HG03460 (cell line): ENCODE data around the gene SHOC2.

Experiments
- ATAC-seq: cut with Tn5 transposase; IDR thresholded peaks from one replicate; pipeline ENCODE4 v1.9.1; 2021; ENCODE audit not compliant: unreplicated experiment

The SHOC2 gene

GRCh38 chr10:110979611-110980010, 60.2 kb downstream of the SHOC2 start:
- ATAC-seq, result no peak

DNA sequence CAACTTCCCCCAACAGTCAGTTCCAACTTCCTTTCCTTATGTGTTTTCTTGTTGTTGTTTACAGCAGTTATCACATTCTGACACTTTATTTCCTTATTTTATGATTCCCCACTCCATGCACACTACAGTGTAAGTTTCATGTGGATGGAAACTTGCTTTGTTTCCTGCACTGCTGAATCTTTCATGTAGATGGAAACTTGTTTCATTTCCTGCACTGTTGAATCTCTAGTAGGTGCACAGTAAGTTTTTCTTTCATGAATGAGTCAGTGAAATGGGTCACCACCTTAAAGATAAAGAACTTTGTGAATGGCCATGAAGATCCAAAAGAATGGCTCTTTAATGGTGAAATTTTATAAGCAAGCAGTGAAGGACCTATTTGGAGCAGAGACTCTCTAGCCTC, 61.4 kb downstream of the SHOC2 start:
- ATAC-seq, result no peak

- ATAC-seq, result no peak
Observed at GRCh38 chr10:110983466-110983865, 64.1 kb downstream of the SHOC2 start.

- ATAC-seq, result no peak
Observed at GRCh38 chr10:110985497-110986275, 66.3 kb downstream of the SHOC2 start.

GRCh38 chr10:110989016-110989415, 69.6 kb downstream of the SHOC2 start:
- no peak for ATAC-seq

- ATAC-seq, result no peak
Observed at GRCh38 chr10:110992006-110992800, 72.8 kb downstream of the SHOC2 start.

DNA sequence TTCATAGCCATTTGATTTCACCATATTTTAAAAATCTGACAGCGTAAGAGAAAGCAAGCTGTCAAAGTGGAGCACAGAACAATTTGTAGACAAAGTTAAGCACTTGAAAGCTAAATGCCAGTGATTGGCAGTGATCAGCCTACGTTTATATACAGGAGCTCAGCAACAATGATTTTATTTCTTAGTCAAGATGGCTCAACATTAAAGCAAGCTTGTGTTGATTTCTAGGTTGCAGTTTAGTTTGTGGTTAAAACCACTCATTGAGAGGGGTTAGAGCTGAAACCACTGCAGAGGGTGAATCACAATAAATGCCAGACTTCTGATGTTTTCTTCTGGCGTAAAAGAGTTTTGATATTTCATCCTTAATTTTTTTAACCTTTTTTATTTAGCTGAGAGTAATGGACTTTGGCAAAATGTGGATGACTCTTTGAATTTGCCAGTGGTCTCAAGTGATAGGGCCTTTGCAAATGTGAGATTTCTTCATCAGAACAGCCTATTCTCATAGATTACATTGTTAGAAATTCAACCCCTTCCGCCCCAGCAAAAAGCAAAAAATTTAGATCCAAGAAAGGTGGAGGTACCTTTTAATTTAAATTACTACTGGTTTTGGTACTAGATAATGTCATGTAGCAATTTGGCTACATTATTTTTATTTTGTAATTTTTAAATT, 73.8 kb downstream of the SHOC2 start:
- ATAC-seq, result peak; percentile 69

DNA sequence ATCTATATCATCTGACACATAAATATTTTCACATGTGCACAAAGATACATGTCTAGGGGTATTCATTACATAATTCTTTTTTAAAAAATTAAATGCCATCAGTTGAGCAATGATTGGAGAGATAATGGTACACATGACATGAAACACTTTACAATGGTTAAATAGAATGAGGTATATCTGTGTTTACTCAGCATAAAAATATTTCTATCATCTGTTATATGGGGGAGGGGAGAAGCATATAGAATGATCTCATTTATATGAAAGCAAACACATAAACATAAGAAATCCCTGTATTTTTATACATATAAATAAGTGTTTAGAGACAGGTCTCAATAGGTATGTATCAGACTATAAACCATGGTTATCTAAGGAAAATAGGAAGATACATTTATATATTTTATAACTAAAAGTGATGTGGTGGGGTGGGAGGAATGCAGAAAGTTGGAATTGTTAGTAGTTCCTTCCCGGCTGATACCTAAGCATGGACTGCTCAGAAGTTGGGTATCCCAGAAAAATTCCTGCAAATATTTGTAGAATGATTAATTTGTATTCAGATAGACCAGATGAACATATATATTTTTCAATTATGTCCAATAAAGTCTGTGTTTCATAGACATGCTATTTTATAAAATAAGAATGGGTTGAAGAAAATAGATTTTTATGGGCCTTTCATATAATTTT, 75.1 kb downstream of the SHOC2 start:
- ATAC-seq, result no peak

DNA sequence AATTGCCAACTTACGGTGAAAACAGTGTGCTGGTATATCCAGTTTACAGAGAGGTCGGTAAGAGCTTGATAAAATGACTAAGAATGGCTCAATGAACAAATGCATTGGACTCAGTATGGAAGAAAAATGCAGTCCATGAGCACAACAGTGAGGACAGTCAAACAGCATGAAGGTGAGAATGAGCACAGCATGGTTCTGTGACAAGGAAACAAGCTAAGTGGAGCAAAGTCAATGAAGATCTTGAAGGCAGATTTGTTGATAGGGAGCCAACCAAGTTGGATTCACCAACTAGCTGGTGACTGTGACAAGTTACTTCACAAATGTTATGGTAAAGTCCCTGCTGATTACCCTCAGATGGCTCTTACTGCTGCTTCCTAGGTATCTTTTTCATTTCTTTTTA, 75.9 kb downstream of the SHOC2 start:
- ATAC-seq, result no peak

- ATAC-seq, result no peak
Observed at GRCh38 chr10:110996256-110996655, 76.9 kb downstream of the SHOC2 start.

DNA sequence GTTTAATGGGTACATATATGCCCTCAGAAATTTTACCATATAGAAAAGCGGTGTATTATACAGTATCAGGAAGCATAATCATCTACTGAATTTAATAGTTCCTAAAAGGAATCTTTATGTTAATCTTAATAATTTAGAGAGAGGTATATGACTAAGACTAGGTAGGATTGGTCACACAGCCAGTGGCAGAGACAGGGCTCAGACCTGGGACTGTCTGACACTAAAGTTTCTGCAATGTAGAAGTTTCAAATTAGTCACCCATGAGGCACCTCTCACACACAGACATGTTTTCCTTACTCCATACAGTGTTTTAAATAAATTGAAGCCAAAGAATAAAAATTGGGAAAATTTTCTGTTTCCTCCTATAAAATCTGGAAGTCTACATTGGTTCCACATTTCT, 84.6 kb downstream of the SHOC2 start:
- no peak for ATAC-seq

DNA sequence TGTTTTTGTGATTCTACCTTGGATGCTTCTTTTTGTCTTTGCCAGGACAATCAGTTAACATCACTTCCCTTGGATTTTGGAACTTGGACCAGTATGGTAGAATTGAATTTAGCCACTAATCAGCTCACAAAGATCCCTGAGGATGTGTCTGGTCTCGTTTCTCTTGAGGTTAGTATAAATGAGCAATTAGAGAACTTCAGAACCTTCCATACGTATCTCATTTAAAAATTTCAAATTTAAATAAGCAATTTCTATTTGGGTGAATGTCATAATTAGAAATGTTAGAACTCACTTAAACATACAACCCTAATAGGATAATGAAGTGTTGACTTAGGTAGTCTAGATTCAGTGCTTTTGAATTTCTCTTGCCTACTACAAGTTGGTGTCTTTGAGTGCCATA, 88.1 kb downstream of the SHOC2 start:
- ATAC-seq, result no peak

DNA sequence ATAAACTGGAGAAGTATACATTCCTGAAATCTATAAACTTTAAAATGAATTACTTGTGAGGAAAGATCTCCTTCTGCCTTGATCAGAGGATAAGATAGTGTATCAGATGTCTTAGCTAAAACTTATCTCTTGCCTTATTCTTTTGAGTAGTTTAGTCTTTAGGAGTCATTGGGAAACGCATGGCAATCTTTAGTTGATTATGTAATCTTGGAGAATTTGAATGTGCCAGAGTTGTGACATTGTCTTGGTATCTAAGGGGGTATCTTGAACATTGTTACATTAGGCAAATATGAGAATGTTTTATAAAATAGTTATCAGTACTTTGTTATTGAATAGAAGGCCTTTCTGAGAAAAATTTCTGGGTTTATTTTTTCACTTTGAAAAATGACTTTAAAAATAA, 95.8 kb downstream of the SHOC2 start:
- no peak for ATAC-seq

GRCh38 chr10:111017098-111017497, 97.7 kb downstream of the SHOC2 start:
- no peak for ATAC-seq

DNA sequence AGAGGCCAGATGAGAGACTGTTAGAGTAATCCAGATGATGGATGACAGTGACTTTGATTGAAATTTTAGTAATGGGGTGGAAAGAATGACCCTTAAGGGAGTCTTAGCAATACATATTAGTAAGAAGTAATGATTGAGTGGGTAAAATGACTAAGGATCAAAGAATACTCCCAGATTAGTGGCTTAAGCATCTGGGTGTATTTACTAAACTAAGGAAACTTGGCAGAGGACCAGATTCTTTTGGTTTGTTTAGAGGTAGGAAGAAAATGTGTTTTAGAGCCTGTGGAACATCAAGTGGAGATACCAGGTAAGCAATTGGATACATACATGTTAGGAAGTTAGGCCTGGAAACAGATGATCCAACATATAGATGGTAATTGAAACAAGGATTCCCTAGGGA, 98.6 kb downstream of the SHOC2 start:
- no peak for ATAC-seq

DNA sequence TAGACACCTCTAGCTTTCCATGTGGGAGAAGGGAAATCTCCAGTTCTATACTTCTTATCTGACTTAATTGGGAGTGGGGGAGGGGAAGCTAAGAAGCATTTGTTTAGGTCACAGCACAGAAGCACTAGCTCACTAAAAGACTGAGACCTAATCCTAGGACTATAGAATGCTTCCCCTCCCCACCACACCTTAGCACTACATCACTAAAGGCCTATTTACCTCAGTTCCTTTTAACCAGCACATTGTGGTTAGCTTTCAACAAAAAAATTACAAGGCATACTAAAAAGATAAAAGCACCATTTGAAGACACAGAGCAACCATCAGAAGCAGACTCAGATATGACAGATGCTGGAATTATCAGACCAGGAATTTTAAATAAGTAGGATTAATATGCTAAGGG, 103.7 kb downstream of the SHOC2 start:
- ATAC-seq, result no peak

- ATAC-seq, result no peak
Observed at GRCh38 chr10:111030042-111030750, 110.8 kb downstream of the SHOC2 start.

- no peak for ATAC-seq
Observed at GRCh38 chr10:111034598-111035310, 115.3 kb downstream of the SHOC2 start.

GRCh38 chr10:111035542-111035941, 116.1 kb downstream of the SHOC2 start:
- no peak for ATAC-seq

GRCh38 chr10:111037858-111038257, 118.5 kb downstream of the SHOC2 start:
- ATAC-seq, result no peak
